Fibroblast of the aortic adventitia (primary cell): Measurements from ENCODE around the gene COL23A1. TPM values are rescaled to one million over a fixed set of nuclear protein-coding genes. Genes with fewer than 3 reads are reported as not detected.

Source experiments
- DNase-seq: peaks from one replicate; pipeline ENCODE4 v3.0.0-alpha.2; 2010; ENCODE audit warnings: low read depth
- H3K4me3 ChIP-seq: 2 replicates; pipeline ENCODE4 v1.5.1; 2011; ENCODE audit warnings: low read depth, mild to moderate bottlenecking, control low read depth, low read length, moderate library complexity
- total RNA-seq: library from RNA; depleted of rRNA; stranded (reverse); fragments of >200 nt; gene quantifications from 2 replicates; pipeline ENCODE4 v1.2.3, GENCODE V29; 2012; ENCODE audit warnings: low replicate concordance
- TF ChIP-seq, protein P1 (sequence below): IDR thresholded peaks from 2 replicates; pipeline ENCODE4 v1.5.1; 2011; ENCODE audit warnings: mild to moderate bottlenecking, low read length, control low read depth, inconsistent platforms; ENCODE audit not compliant: insufficient read depth

The COL23A1 gene
- total RNA-seq, 1 donor: not detected

DNA sequence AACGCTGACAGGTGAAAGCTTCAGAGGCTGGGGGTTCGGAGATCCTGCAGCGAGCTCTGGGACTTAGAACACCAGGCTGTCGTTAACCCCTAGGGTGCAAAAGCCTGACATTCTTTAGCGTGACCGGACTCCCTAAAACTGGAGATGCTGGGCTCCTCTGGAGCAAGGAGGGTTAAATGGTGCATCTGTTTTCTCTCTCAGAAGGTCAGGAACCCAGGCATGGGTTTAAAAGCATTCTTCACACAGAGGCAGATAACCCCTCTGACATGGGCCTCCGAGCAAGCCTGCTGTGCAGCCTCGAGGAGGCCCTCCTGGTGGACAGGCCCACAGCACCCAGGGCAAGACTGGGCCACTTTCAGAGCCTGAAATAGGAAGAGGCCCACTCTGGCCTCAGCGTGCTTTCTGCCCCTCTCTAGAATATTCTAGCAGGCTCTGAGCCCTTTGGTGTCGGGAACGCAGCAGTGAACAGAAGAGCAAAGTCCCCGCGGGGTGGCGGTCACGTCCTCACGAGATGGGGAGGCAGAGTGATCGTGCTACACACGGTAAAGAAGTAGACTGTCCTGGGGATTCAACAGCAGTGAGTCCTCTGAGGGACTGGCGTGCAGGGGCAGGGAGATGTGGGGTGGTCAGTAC lies 124.8 kb downstream of the COL23A1 start:
- TF ChIP-seq, protein P1, sequence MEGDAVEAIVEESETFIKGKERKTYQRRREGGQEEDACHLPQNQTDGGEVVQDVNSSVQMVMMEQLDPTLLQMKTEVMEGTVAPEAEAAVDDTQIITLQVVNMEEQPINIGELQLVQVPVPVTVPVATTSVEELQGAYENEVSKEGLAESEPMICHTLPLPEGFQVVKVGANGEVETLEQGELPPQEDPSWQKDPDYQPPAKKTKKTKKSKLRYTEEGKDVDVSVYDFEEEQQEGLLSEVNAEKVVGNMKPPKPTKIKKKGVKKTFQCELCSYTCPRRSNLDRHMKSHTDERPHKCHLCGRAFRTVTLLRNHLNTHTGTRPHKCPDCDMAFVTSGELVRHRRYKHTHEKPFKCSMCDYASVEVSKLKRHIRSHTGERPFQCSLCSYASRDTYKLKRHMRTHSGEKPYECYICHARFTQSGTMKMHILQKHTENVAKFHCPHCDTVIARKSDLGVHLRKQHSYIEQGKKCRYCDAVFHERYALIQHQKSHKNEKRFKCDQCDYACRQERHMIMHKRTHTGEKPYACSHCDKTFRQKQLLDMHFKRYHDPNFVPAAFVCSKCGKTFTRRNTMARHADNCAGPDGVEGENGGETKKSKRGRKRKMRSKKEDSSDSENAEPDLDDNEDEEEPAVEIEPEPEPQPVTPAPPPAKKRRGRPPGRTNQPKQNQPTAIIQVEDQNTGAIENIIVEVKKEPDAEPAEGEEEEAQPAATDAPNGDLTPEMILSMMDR: no peak
- no peak overlapping the region for H3K4me3 ChIP-seq
- DNase-seq: no peak

GRCh38 chr5:178464431-178465048 lies 125.7 kb downstream of the COL23A1 start:
- no peak for DNase-seq
- H3K4me3 ChIP-seq: no peak overlapping the region
- TF ChIP-seq, protein P1: no peak

- no peak overlapping the region for H3K4me3 ChIP-seq
- no peak for DNase-seq
- TF ChIP-seq, protein P1: no peak
These were observed 126.7 kb downstream of the COL23A1 start for GRCh38 chr5:178463321-178464155.

DNA sequence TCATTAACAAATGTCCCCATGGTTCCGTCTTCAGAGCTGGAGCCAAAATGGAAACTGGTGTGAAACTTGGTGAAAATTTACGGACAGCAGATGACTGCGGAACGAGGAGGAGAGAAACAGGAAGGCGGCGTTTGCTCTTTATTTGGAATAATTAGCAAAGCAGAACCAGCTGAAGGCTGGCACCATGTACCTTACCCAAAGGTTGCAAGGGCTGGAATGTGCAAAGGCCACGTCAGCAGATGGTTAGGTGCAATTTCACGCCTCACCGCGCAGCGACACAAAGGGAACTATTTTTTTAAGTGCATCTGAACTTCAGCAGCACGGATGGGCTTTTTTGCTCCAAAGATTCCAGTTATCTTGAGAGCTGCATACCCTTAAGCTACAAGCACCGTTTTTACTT lies 127.4 kb downstream of the COL23A1 start:
- no peak for DNase-seq
- no peak overlapping the region for H3K4me3 ChIP-seq
- TF ChIP-seq, protein P1: no peak

- no peak for DNase-seq
- no peak overlapping the region for H3K4me3 ChIP-seq
- TF ChIP-seq, protein P1: no peak
These were observed 128.1 kb downstream of the COL23A1 start for GRCh38 chr5:178462076-178462475.

- TF ChIP-seq, protein P1: no peak
- H3K4me3 ChIP-seq: no peak overlapping the region
- no peak for DNase-seq
These were observed 129.0 kb downstream of the COL23A1 start for GRCh38 chr5:178461004-178461730.
